SU-DHL-6 (cell line): ENCODE data around the gene NUP62.

Experiments used
- EZH2phosphoT487 ChIP-seq: fragments of 200-600 bp; sonication (generic), shearing (Covaris generic); conservative IDR thresholded peaks from 2 replicates; pipeline ENCODE4 v1.6.1; 2018; ENCODE audit warnings: mild to moderate bottlenecking, antibody characterized with exemption, low read length, moderate library complexity, mixed read lengths
- TF ChIP-seq, protein P1 (sequence below): fragments of 200-600 bp; sonication (generic); IDR thresholded peaks from one replicate; pipeline ENCODE4 v1.5.1; 2017; ENCODE audit warnings: antibody characterized with exemption, mild to moderate bottlenecking, low read length, moderate library complexity; ENCODE audit not compliant: insufficient read depth, poor library complexity, severe bottlenecking

DNA sequence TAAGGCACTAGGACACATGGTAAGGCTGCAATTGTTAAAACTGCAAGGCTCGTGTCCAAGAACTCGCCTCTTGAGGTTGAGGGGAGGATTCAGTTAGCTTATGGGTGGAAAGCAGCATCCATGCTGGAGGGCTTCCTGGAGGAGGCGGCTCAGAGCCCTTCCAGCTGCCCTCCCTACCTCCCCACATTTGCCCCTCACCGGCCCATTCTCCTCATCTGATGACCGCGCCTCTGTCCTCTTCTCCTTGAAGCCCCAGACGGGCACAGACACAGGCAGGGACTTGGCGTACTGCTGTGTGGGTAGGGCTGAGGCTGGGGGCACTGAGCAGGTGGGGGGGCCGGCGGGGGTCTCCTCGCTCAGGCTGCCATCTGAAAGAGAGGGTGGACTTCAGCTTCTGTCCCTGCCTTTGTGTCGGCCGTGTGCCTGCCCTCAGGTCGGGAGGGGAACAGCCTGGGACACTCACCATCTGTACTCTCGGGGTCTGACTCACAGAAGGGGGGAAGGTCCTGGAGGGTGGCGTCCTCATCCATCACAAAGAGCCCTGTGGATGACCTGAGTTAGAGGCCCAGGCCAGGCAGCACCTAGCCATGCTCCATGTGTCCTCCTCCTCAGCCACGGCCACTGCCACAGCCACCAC is 57.8 kb downstream of the NUP62 start:
- TF ChIP-seq, protein P1, sequence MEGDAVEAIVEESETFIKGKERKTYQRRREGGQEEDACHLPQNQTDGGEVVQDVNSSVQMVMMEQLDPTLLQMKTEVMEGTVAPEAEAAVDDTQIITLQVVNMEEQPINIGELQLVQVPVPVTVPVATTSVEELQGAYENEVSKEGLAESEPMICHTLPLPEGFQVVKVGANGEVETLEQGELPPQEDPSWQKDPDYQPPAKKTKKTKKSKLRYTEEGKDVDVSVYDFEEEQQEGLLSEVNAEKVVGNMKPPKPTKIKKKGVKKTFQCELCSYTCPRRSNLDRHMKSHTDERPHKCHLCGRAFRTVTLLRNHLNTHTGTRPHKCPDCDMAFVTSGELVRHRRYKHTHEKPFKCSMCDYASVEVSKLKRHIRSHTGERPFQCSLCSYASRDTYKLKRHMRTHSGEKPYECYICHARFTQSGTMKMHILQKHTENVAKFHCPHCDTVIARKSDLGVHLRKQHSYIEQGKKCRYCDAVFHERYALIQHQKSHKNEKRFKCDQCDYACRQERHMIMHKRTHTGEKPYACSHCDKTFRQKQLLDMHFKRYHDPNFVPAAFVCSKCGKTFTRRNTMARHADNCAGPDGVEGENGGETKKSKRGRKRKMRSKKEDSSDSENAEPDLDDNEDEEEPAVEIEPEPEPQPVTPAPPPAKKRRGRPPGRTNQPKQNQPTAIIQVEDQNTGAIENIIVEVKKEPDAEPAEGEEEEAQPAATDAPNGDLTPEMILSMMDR = no peak
- TF ChIP-seq EZH2phosphoT487 = no peak
